GM12873 (cell line): ENCODE results near the gene POU2AF1.

Experiments used
- CTCF ChIP-seq: IDR thresholded peaks from 2 replicates; pipeline ENCODE4 v1.5.1; 2012; ENCODE audit warnings: low read depth, mild to moderate bottlenecking, moderate library complexity, low read length, control low read depth; ENCODE audit not compliant: insufficient read depth; ENCODE audit errors: missing control alignments

Gene POU2AF1

DNA sequence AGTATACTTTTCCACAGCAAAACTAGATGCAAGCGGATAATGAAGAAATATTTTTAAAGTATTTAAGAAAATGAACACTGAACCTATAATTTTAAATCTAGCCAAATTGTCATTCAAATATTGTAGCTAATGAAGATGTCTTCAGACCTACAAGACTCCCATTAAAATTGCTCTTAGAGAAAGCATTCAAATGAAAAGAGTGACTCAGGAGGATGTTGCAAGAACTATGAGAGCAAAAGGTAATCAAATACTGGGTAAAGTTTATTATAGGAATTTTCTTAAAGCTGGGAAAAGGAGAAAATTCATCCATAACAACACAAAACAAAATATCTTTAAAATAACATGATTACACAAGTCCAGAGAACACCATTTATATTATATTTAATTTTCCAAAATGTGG, 5.4 kb upstream of the POU2AF1 start:
- TF ChIP-seq CTCF, result no peak

DNA sequence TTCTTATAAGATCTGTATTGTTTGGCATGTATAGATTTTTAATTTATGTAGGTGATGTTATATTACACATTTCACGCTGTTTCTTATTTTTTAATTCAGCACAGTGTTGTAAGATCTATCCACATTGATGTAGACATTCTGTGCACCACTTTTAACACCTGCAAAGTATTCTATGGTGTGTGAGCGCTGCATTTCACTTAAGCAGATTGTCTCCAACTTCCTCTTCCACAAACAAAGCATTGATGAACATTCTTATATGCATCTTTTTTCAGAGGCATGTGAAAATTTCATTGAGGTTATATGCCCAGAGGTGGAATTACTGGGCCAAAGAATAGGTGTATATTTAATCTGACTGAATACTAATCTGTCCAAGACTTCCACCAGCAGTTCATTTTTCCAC, 3.4 kb upstream of the POU2AF1 start:
- TF ChIP-seq CTCF, result no peak

DNA sequence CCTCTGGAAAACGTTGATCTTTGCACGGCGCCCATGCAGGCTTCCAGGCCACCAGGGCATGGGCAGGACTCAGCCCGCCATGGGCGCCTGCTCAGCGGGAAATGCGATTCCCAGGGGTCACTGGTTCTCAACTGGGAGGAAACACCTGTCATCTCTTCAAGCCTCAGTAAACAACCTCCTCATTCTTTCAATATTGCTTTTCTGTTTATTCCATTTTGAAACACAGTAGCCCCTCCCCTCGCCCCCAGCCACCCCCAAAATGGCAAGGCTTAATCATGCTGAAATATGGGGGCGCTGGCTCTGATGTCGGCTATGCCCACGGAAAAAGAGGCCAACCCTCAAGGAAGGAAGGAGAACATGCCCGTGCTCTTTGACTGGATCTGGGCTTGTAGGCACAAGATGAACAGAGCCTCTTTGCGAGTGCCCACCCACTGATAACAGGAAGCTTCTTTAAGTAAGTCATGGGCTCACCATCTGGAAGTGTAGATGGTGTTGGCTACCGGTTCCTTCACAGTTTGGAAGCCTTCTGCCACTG, 594 bp upstream of the POU2AF1 start:
- TF ChIP-seq CTCF, result no peak

DNA sequence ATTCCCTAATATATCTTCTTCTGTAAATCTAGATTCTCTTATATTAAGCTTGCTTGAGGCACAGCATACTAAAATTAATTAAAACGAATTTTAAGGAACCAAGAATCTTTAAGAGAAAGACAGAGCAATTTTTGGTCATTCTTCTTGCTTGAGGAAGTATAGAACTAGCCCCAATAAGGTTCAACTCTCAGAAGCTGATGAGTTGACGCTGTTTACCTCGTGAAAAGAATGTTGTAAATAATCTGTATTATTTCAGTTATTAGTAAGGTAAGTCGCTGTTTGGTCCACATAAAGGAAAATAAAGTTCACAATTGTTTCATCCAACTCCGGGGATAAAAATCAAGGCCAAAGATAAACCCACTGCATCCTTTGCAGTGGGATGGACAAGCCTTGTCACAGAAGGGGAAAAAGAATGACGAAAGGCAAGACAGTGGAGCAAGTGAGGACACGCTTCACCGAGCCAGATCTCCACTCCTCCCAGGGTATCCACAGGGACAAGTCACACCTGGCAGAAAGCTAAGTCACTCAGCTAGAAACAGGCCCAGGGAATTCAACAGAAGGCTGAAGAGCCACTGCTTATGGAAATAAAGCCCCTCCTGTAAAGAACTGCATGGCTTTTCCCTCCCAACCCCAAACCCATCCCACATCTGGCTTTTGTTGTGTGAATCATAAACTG, 752 bp downstream of the POU2AF1 start:
- TF ChIP-seq CTCF, result no peak

DNA sequence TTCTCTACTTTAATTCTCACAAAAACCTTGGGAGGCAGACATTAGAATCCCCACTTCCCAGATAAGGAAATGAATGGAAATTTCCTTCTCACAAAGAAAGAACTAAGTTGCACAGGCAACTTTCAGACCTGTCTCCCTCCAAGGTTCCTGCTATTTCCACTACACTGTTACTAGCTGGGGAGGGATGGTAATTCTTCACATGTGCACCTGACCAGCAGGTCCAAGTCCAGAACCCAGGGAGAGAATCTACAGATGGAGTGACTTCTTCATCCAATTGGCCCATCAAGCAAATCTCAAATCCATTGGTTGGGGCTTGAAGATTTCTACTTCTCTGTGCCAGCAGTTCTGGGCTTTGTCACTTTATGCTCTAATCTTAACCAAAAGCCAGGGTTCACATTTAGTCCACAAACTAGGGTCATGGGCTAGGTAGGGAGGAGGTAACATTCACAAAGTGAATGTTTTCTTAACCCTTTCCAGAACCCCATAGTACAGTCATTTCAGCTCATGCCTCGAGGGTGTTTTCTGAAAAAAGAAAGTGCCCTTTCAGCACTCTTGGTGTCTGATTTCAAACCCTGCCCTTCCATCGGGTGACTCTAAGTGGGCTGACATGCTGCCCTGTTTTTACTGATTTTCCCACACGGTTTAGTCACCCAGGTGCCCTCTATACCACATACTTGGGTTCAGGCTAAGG, 2.7 kb downstream of the POU2AF1 start:
- no peak for TF ChIP-seq CTCF

- TF ChIP-seq CTCF, result no peak
Measured at GRCh38 chr11:111373590-111373989, 5.5 kb downstream of the POU2AF1 start.

DNA sequence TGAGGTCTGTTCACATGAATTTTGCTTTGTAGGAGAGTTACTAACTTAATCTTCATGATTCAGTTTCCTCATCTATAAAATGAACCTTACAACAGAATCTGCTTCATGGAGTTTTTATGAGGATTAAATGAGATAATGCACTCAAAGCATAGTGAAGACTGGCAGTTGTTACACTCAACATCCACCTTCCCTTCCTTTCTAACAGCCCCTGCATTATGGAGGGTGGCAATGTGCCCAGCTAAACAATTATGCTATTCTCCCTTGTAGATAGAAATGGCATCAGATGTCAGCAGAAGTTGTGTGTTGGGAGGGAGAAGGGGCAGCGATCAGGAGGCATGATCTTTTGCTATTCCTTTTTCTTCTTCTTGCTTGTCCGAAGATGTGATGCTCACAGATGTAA, 6.5 kb downstream of the POU2AF1 start:
- no peak for TF ChIP-seq CTCF
